ENCODE results near the gene TUFT1.

TUFT1 gene

GRCh38 chr1:151539321-151540020 is 638 bp upstream of the TUFT1 start:
- DNase-seq: peak; percentile 13 to 49

- DNase-seq: no peak
Observed at GRCh38 chr1:151540982-151541377, 871 bp downstream of the TUFT1 start.

- DNase-seq: no peak
Observed at GRCh38 chr1:151541752-151542151, 1.6 kb downstream of the TUFT1 start.

- DNase-seq: no peak
Observed at GRCh38 chr1:151542710-151543129, 2.6 kb downstream of the TUFT1 start.

GRCh38 chr1:151545542-151545941 is 5.4 kb downstream of the TUFT1 start:
- no peak for DNase-seq

GRCh38 chr1:151546011-151546925 is 6.2 kb downstream of the TUFT1 start:
- no peak for DNase-seq

GRCh38 chr1:151547119-151547899 is 7.2 kb downstream of the TUFT1 start:
- no peak for DNase-seq

- DNase-seq: no peak
Observed at GRCh38 chr1:151547900-151548230, 7.8 kb downstream of the TUFT1 start.

GRCh38 chr1:151549199-151549598 is 9.1 kb downstream of the TUFT1 start:
- DNase-seq: no peak

GRCh38 chr1:151553659-151554058 is 13.6 kb downstream of the TUFT1 start:
- DNase-seq: no peak

GRCh38 chr1:151556052-151556451 is 15.9 kb downstream of the TUFT1 start:
- DNase-seq: no peak

GRCh38 chr1:151562661-151563060 is 22.6 kb downstream of the TUFT1 start:
- no peak for DNase-seq

GRCh38 chr1:151563376-151563775 is 23.3 kb downstream of the TUFT1 start:
- DNase-seq: no peak

GRCh38 chr1:151565502-151566189 is 25.5 kb downstream of the TUFT1 start:
- DNase-seq: no peak

- no peak for DNase-seq
Observed at GRCh38 chr1:151568626-151569088, 28.5 kb downstream of the TUFT1 start.

GRCh38 chr1:151570819-151571218 is 30.7 kb downstream of the TUFT1 start:
- DNase-seq: no peak

GRCh38 chr1:151574575-151575529 is 34.7 kb downstream of the TUFT1 start:
- no peak for DNase-seq

- no peak for DNase-seq
Observed at GRCh38 chr1:151577173-151577572, 37.1 kb downstream of the TUFT1 start.

GRCh38 chr1:151578941-151579340 is 38.8 kb downstream of the TUFT1 start:
- no peak for DNase-seq

- no peak for DNase-seq
Observed at GRCh38 chr1:151579436-151580225, 39.5 kb downstream of the TUFT1 start.

- DNase-seq: no peak
Observed at GRCh38 chr1:151581451-151581850, 41.3 kb downstream of the TUFT1 start.
